B cell (primary cell): Measurements from ENCODE around the gene ASPSCR1. TPM values are rescaled to one million over a fixed set of nuclear protein-coding genes. Genes with fewer than 3 reads are reported as not detected.

Experiments used
- ATAC-seq: fragments of 200-7000 bp; cut with Tn5 transposase; one replicate; pipeline ENCODE4 v1.10.0; 2021; ENCODE audit warnings: low read depth, mild to moderate bottlenecking, moderate number of reproducible peaks, moderate library complexity
- CTCF ChIA-PET: fragments of 350-600 bp; sonication (Branson Sonifier 250); formaldehyde crosslinking; loops from one replicate; lab custom pipeline; 2021; ENCODE audit warnings: antibody characterized with exemption, inconsistent platforms; lab: Charles Lee
- POLR2A ChIA-PET: fragments of 350-600 bp; sonication (Branson Sonifier 250); formaldehyde crosslinking; loops from one replicate; lab custom pipeline; 2021; ENCODE audit warnings: antibody characterized with exemption; lab: Charles Lee
- DNase-seq: peaks from one replicate; pipeline ENCODE4 v3.0.0; 2013
- H2AFZ ChIP-seq: 2 replicates; pipeline ENCODE4 v1.6.1; 2012; ENCODE audit warnings: mild to moderate bottlenecking, low read depth, low read length; ENCODE audit not compliant: insufficient read depth, poor library complexity, severe bottlenecking
- H3K27ac ChIP-seq, 2 donors: 1 replicate in 1 of 2; 2 replicates in 1 of 2; pipeline ENCODE4 v1.5.1; 2012 to 2013; ENCODE audit warnings: low read length in 2 of 2, mild to moderate bottlenecking in 2 of 2, moderate library complexity in 1 of 2
- H3K27me3 ChIP-seq, 4 experiments: fragments of 200-600 bp in 1 of 4; sonication (generic) in 1 of 4; replicated peaks in 1 of 4; 1 replicate in 2 of 4; 2 replicates in 2 of 4; pipeline versions ENCODE4 v1.6.1 to v1.7.0; 2013 to 2016; ENCODE audit warnings: low read length in 3 of 4, mild to moderate bottlenecking in 2 of 4, mixed read lengths in 1 of 4, moderate library complexity in 1 of 4; ENCODE audit not compliant: insufficient read depth in 4 of 4, control insufficient read depth in 3 of 4; ENCODE audit errors: control extremely low read depth in 1 of 4
- H3K36me3 ChIP-seq, 2 experiments: replicated peaks in 1 of 2; 1 replicate in 1 of 2; 2 replicates in 1 of 2; pipeline versions ENCODE4 v1.6.1 to v1.7.1; 2013; ENCODE audit warnings: low read length in 1 of 2; ENCODE audit not compliant: insufficient read depth in 2 of 2, control insufficient read depth in 1 of 2; ENCODE audit errors: control extremely low read depth in 1 of 2, extremely low read depth in 1 of 2
- H3K4me1 ChIP-seq, 2 donors: fragments of 200-600 bp in 1 of 2; sonication (generic) in 1 of 2; 1 replicate in 1 of 2; 2 replicates in 1 of 2; pipeline versions ENCODE4 v1.5.1 to v1.6.1; 2013 to 2017; ENCODE audit warnings: low read length in 2 of 2; ENCODE audit not compliant: control insufficient read depth in 2 of 2, insufficient read depth in 2 of 2
- H3K4me2 ChIP-seq: replicated peaks from 2 replicates; pipeline ENCODE3; 2012; ENCODE audit warnings: mild to moderate bottlenecking, low read depth, low read length; ENCODE audit not compliant: poor library complexity, severe bottlenecking
- H3K4me3 ChIP-seq, 5 experiments: fragments of 200-600 bp in 1 of 5; sonication (generic) in 1 of 5; 1 replicate in 3 of 5; 2 replicates in 2 of 5; pipeline versions ENCODE4 v1.5.1 to v1.7.0; 2011 to 2016; ENCODE audit warnings: low read length in 4 of 5, mild to moderate bottlenecking in 4 of 5, low read depth in 2 of 5, control low read depth in 1 of 5, moderate library complexity in 1 of 5; ENCODE audit not compliant: insufficient read depth in 1 of 5; ENCODE audit errors: control extremely low read depth in 1 of 5, extremely low read depth in 1 of 5
- H3K79me2 ChIP-seq: fragments of 200-600 bp; sonication (generic); one replicate; pipeline ENCODE4 v1.6.0; 2016; ENCODE audit warnings: low read length; ENCODE audit not compliant: control insufficient read depth, insufficient read depth
- H3K9ac ChIP-seq: fragments of 200-600 bp; sonication (generic); 2 replicates; pipeline ENCODE4 v1.6.1; 2017; ENCODE audit warnings: mild to moderate bottlenecking, low read length, moderate library complexity
- H3K9me3 ChIP-seq, 3 donors: one replicate each; pipeline versions ENCODE4 v1.6.1 to v1.7.1; 2013; ENCODE audit warnings: low read length in 2 of 3; ENCODE audit not compliant: control insufficient read depth in 2 of 3, insufficient read depth in 1 of 3; ENCODE audit errors: control extremely low read depth in 1 of 3
- H4K20me1 ChIP-seq: 2 replicates; pipeline ENCODE4 v1.6.0; 2012; ENCODE audit warnings: mild to moderate bottlenecking, low read length; ENCODE audit not compliant: insufficient read depth, control insufficient read depth, poor library complexity, severe bottlenecking
- H3K27ac Mint-ChIP-seq: one replicate; pipeline ENCODE4 v1.8.0; 2021; ENCODE audit warnings: mixed read lengths
- H3K27me3 Mint-ChIP-seq: one replicate; pipeline ENCODE4 v1.8.0; 2021; ENCODE audit warnings: mixed read lengths
- H3K4me1 Mint-ChIP-seq: one replicate; pipeline ENCODE4 v1.8.0; 2021; ENCODE audit warnings: mixed read lengths
- H3K4me3 Mint-ChIP-seq: one replicate; pipeline ENCODE4 v1.8.0; 2021; ENCODE audit warnings: mixed read lengths
- H3K9me3 Mint-ChIP-seq: one replicate; pipeline ENCODE4 v1.8.0; 2022; ENCODE audit warnings: mixed read lengths; ENCODE audit not compliant: insufficient read depth
- EZH2 ChIP-seq: IDR thresholded peaks from 2 replicates; pipeline ENCODE4 v1.6.1; 2012; ENCODE audit warnings: borderline replicate concordance, low read depth, mild to moderate bottlenecking, moderate library complexity, low read length; ENCODE audit not compliant: insufficient read depth, poor library complexity, severe bottlenecking
- WGBS: methylation state at CpG from one replicate; pipeline ENCODE4 v1.1.5; 2013; ENCODE audit warnings: missing lambda C conversion rate; ENCODE audit not compliant: insufficient coverage; 5-methylcytosine and 5-hydroxymethylcytosine counted together
- intact Hi-C: fragments of 100-400 bp; cut with micrococcal nuclease; formaldehyde crosslinking; loops from one replicate; pipeline ENCODE4 v1.10.0; 2022
- polyA plus RNA-seq: library from polyadenylated mRNA; depleted of rRNA; stranded (reverse); fragments of >200 nt; gene quantifications from 2 replicates; pipeline ENCODE4 v1.2.3, GENCODE V29; 2012
- total RNA-seq, 2 donors: library from RNA; stranded (reverse); fragments of 120-200 nt in 1 of 2; gene quantifications; 1 replicate in 1 of 2; 2 replicates in 1 of 2; pipeline versions ENCODE4 v1.2.3 to v1.2.4, GENCODE V29; 2013 to 2022
- TF ChIP-seq, protein P1 (sequence below): fragments of 200-600 bp; IDR thresholded peaks from one replicate; pipeline ENCODE4 v1.8.0; 2022; ENCODE audit warnings: antibody characterized with exemption, mild to moderate bottlenecking

ASPSCR1 gene
- total and polyA plus RNA-seq, 2 donors (not counting 1 experiment from before 2014, with no cell fraction given), result 34.0 to 46.7 TPM

DNA sequence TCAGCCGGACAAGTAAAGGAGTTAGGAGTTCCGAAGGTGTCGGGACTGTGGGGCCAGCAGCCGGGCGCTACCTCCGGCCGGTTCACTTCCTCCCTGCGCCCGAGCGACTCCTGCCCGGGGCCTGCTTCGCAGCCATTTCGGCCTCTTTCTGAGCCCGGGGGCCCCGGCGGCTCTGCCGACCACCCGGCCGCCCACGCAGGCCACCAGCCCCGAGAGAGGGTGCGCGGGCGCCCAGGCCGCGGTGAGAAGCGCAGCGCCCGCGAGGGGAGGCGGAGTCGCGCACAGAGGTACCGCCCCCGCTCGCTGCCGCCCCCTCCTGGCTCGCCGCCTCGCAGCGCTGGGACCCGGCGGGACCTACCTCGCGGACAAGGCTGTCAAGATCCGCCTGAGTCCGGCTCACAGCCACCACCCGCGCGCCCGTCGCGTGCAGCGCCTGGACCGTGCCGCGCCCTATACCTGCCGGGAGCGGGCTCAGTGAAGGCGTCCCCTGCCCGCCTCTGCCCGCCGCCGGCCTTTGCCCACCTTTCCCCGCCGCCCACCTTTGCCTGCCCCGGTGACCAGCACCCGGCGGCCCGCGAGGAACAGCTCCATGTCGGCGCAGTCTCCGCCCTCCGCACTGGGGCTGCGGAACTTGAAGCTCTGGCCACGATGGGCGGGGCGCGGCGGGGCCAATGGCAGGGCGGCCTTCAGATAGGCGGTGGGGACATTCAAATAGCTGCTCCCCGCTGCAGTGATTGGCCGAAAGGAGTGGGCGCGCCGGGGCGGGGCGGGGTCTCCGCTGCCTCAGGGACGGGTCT is 59.9 kb downstream of the ASPSCR1 start, which contains the start of gene DCXR:
TSS of gene DCXR (minus strand) at position 606 of the 797 bp plus-strand sequence. CDS start at position 591, 15 bp downstream.
- Histone ChIP-seq H3K4me3 (peak within 1 kb of the TSS; percentile 34 to 76 (median 72)), H3K27ac (peak within 1 kb of the TSS; percentile 59 to 84), H2AFZ (peak within 1 kb of the TSS; percentile 73), H3K4me2 (peak within 1 kb of the TSS; percentile 100), H3K9ac (peak within 1 kb of the TSS; percentile 72), H4K20me1 (peaks cover 25% of the 10 kb centered on the region), H3K27me3 (peaks cover 0 to 4% (median 1%) of the 10 kb centered on the region in 4 experiments), H3K4me1 (peaks cover 18 to 20% of the 10 kb centered on the region in 2 donors), H3K36me3 (no peaks in the 10 kb centered on the region), H3K9me3 (peaks cover 0 to 2% (median 0%) of the 10 kb centered on the region in 3 donors), H3K79me2 (peaks cover 14% of the 10 kb centered on the region)
- no peak for TF ChIP-seq EZH2
- TF ChIP-seq, protein P1, sequence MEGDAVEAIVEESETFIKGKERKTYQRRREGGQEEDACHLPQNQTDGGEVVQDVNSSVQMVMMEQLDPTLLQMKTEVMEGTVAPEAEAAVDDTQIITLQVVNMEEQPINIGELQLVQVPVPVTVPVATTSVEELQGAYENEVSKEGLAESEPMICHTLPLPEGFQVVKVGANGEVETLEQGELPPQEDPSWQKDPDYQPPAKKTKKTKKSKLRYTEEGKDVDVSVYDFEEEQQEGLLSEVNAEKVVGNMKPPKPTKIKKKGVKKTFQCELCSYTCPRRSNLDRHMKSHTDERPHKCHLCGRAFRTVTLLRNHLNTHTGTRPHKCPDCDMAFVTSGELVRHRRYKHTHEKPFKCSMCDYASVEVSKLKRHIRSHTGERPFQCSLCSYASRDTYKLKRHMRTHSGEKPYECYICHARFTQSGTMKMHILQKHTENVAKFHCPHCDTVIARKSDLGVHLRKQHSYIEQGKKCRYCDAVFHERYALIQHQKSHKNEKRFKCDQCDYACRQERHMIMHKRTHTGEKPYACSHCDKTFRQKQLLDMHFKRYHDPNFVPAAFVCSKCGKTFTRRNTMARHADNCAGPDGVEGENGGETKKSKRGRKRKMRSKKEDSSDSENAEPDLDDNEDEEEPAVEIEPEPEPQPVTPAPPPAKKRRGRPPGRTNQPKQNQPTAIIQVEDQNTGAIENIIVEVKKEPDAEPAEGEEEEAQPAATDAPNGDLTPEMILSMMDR, result peak; percentile 87
- ChIA-PET CTCF (interaction anchor here (0.6 to 2.3 kb wide), 13 partner anchors 9 to 169 kb away, joined by 3 to 19 read pairs (median 4); partner anchors contain the start of genes ASPSCR1, CENPX and LRRC45), POLR2A (interaction anchor here (0.7 to 1.5 kb wide), 10 partner anchors 9 to 261 kb away, joined by 3 to 13 read pairs (median 4); partner anchors contain the start of genes ASPSCR1, CENPX, DUS1L and FASN)
- Mint-ChIP-seq H3K4me1 (peaks cover 24% of the 10 kb centered on the region), H3K27ac (peak within 1 kb of the TSS; percentile 99), H3K9me3 (no peaks in the 10 kb centered on the region), H3K27me3 (no peaks in the 10 kb centered on the region), H3K4me3 (peak within 1 kb of the TSS; percentile 90)
- ATAC-seq (peak; percentile 91), DNase-seq (peak; percentile 98)
- intact Hi-C loops, result loop anchor here (1.0 to 10.0 kb wide), 6 partner anchors 14 to 518 kb away; partner anchors contain the start of genes ASPSCR1, FASN, GPS1 and LRRC45
- WGBS, result under 1% methylated on average over 92 of the region's 92 CpGs
